ENCODE results near the gene CTNNA2.

Gene CTNNA2

DNA sequence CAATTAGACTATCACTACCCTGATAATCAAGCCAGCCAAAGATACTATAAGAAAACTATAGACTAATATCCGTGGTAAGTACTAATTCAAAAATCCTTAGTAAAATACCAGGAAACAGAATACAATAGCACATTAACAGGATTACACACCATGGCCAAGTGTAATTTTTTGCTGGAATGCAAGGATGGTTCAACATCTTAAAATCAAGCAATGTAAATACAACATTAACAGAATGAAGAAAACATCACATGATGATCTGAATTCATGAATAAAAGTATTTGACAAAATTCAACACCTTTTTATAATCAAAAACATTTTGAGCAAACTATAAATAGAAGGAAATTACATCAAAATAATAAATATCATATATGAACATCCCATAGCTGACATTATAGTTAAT, 1142.4 kb downstream of the CTNNA2 start:
- TF ChIP-seq, protein P1, sequence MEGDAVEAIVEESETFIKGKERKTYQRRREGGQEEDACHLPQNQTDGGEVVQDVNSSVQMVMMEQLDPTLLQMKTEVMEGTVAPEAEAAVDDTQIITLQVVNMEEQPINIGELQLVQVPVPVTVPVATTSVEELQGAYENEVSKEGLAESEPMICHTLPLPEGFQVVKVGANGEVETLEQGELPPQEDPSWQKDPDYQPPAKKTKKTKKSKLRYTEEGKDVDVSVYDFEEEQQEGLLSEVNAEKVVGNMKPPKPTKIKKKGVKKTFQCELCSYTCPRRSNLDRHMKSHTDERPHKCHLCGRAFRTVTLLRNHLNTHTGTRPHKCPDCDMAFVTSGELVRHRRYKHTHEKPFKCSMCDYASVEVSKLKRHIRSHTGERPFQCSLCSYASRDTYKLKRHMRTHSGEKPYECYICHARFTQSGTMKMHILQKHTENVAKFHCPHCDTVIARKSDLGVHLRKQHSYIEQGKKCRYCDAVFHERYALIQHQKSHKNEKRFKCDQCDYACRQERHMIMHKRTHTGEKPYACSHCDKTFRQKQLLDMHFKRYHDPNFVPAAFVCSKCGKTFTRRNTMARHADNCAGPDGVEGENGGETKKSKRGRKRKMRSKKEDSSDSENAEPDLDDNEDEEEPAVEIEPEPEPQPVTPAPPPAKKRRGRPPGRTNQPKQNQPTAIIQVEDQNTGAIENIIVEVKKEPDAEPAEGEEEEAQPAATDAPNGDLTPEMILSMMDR (IDR thresholded peaks at IDR 0.05; ENCODE audit: control insufficient read depth, insufficient read depth, low read depth, low read length, missing control alignments), result no peak
- H3K4me3 ChIP-seq (ENCODE audit: control insufficient read depth, low read depth, low read length), result no peak overlapping the region
- DNase-seq (ENCODE audit: low read depth), result no peak

DNA sequence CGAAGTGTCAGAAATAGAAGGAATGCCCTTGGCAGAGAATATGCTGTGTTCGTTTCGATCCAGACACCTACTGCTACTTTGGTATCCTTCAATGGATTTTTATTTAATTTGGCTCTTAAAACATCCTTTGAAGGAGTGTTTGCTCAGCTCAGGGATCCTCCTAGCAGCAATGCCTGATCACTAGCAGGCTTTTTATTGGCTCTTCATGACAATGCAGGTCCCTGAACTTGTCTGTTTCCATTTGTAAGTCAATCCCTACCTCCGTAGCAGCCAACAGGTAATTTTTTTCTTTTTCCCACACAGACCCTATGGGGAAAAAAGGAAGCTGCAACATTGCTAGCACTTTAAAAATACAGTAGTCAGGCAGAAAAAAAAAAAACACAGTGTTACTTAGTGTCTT, 1157.9 kb downstream of the CTNNA2 start:
- no peak for DNase-seq (ENCODE audit: low read depth)

DNA sequence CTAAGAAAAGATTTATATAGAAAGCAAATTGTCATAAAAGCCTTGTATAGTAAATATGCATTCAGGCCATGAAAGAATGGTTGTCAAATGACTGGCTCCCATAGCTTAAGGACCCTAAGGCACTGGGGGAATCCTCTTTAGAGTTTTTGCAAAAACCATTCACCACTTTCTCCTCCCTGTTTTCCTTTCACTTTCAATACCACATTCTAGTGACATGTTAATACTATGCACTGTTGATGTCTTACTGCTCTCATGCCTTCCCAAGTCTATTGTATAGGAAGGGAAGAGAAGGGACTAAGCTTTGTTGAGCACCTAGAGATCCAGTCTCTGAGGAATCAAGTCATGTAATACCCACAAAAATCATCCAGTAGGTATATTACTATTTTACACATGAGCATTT, 1174.7 kb downstream of the CTNNA2 start:
- no peak for DNase-seq (ENCODE audit: low read depth)
- TF ChIP-seq, protein P1 (IDR thresholded peaks at IDR 0.05; ENCODE audit: control insufficient read depth, insufficient read depth, low read depth, low read length, missing control alignments), result no peak

More for the DNA sequence above, 1157.9 kb downstream of the CTNNA2 start:
- TF ChIP-seq, protein P1 (IDR thresholded peaks at IDR 0.05; ENCODE audit: control insufficient read depth, insufficient read depth, low read depth, low read length, missing control alignments), result no peak
- no peak overlapping the region for H3K4me3 ChIP-seq (ENCODE audit: control insufficient read depth, low read depth, low read length)

DNA sequence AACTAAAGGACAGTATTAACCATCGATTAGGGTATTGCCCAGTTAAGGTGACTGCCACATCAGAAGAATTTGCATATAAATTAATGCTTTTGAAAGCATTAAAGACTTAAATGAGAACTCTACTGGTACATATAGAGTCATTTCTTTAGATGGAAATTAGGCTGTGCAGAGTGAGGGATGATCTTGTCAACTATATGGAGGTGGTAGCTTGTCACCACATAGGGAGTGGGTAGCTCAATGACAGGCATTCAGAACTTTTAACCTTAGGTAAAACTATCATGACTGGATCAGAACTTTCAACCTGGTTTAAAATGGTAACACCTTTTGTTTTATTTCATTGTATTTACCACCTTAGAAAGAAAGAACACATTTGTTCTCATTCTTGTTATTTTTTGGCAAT, 1176.3 kb downstream of the CTNNA2 start:
- no peak for DNase-seq (ENCODE audit: low read depth)
- H3K4me3 ChIP-seq (ENCODE audit: control insufficient read depth, low read depth, low read length), result no peak overlapping the region
- TF ChIP-seq, protein P1 (IDR thresholded peaks at IDR 0.05; ENCODE audit: control insufficient read depth, insufficient read depth, low read depth, low read length, missing control alignments), result no peak

More for the DNA sequence above, 1174.7 kb downstream of the CTNNA2 start:
- H3K4me3 ChIP-seq (ENCODE audit: control insufficient read depth, low read depth, low read length), result no peak overlapping the region
